22Rv1 (cell line): ENCODE results near the gene PAK4.

Experiments used
- ZFX ChIP-seq: fragments of 450-650 bp; IDR thresholded peaks from 2 replicates; pipeline ENCODE4 v1.6.1; 2017; ENCODE audit warnings: antibody characterized with exemption, borderline replicate concordance
- TF ChIP-seq, protein P1 (sequence below): fragments of 450-650 bp; IDR thresholded peaks from 2 replicates; pipeline ENCODE4 v1.5.1; 2017; ENCODE audit warnings: mild to moderate bottlenecking

DNA sequence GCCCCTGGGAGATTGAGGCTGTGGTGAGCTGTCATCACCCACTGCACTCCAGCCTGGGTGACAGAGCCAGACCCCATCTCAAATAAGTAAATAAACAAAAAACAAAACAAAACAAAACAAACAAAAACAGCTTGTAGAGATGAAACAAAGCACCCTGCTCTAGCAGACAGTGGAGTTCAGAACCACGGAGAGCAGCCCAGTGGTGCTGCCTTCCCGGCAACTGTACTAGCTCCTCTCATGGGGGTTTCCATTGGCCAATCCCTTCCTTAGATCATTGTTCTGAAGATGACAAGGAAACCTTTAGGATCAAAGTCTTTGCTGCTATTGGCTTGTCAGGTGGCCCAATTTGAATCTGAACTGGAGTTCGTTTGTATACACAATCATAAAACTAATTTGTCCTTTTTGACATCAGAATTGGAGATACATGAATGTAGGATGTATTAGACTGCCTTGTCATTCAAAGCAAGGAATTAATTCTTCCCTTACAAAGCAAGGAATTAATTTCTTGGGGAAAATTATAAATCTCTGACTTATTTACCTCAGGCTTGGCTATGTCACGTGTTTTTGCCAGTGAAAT, 98.2 kb downstream of the PAK4 start:
- TF ChIP-seq, protein P1, sequence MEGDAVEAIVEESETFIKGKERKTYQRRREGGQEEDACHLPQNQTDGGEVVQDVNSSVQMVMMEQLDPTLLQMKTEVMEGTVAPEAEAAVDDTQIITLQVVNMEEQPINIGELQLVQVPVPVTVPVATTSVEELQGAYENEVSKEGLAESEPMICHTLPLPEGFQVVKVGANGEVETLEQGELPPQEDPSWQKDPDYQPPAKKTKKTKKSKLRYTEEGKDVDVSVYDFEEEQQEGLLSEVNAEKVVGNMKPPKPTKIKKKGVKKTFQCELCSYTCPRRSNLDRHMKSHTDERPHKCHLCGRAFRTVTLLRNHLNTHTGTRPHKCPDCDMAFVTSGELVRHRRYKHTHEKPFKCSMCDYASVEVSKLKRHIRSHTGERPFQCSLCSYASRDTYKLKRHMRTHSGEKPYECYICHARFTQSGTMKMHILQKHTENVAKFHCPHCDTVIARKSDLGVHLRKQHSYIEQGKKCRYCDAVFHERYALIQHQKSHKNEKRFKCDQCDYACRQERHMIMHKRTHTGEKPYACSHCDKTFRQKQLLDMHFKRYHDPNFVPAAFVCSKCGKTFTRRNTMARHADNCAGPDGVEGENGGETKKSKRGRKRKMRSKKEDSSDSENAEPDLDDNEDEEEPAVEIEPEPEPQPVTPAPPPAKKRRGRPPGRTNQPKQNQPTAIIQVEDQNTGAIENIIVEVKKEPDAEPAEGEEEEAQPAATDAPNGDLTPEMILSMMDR: no peak
- no peak for TF ChIP-seq ZFX
